WTC11 (cell line): ENCODE data around the gene CTNNA2. TPM values are rescaled to one million over a fixed set of nuclear protein-coding genes. Genes with fewer than 3 reads are reported as not detected.
A peak's percentile ranks its signal among the peaks of the same experiment; 100 is the strongest.

Source experiments
- ATAC-seq: fragments of 200-7000 bp; cut with Tn5 transposase; 2 replicates; pipeline ENCODE4 v1.10.0; 2021; ENCODE audit warnings: mild to moderate bottlenecking, moderate library complexity
- CTCF ChIA-PET: fragments of 300-600 bp; sonication (Branson Sonifier 250); formaldehyde crosslinking; loops from one replicate; lab custom pipeline; 2021; ENCODE audit warnings: antibody characterized with exemption; lab: Charles Lee
- POLR2A ChIA-PET: fragments of 350-600 bp; sonication (Branson Sonifier 250); formaldehyde crosslinking; loops from one replicate; lab custom pipeline; 2021; ENCODE audit warnings: antibody characterized with exemption; lab: Charles Lee
- DNase-seq: peaks from one replicate; pipeline ENCODE4 v3.0.0; 2021; ENCODE audit warnings: low spot score
- H3K27ac Mint-ChIP-seq: 2 replicates; pipeline ENCODE4 v1.8.0; 2021; ENCODE audit warnings: mixed read lengths
- H3K27me3 Mint-ChIP-seq: 2 replicates; pipeline ENCODE4 v1.8.0; 2021; ENCODE audit warnings: low read depth, mild to moderate bottlenecking, moderate library complexity, mixed read lengths
- H3K36me3 Mint-ChIP-seq: 2 replicates; pipeline ENCODE4 v1.8.0; 2021; ENCODE audit warnings: mixed read lengths
- H3K4me1 Mint-ChIP-seq: 2 replicates; pipeline ENCODE4 v1.8.0; 2022; ENCODE audit warnings: mixed read lengths
- H3K4me3 Mint-ChIP-seq: 2 replicates; pipeline ENCODE4 v1.8.0; 2021; ENCODE audit warnings: mild to moderate bottlenecking, moderate library complexity, mixed read lengths
- H3K9me3 Mint-ChIP-seq: 2 replicates; pipeline ENCODE4 v1.8.0; 2021; ENCODE audit warnings: mixed read lengths
- AR ChIP-seq: fragments of 250-450 bp; sonication (Bioruptor Pico); IDR thresholded peaks from 2 replicates; pipeline ENCODE4 v1.9.0; 2021; ENCODE audit warnings: mild to moderate bottlenecking
- ATF1 ChIP-seq: sonication (generic); formaldehyde crosslinking; IDR thresholded peaks from 2 replicates; pipeline ENCODE4 v1.8.1; 2023; ENCODE audit warnings: mild to moderate bottlenecking, moderate library complexity, missing genetic modification reagents
- CREB1 ChIP-seq: sonication (generic); formaldehyde crosslinking; IDR thresholded peaks from 2 replicates; pipeline ENCODE4 v1.8.0; 2023; ENCODE audit warnings: mild to moderate bottlenecking, missing genetic modification reagents
- CTCF ChIP-seq: fragments of 200-600 bp; IDR thresholded peaks from 2 replicates; pipeline ENCODE4 v1.8.0; 2022; ENCODE audit warnings: antibody characterized with exemption
- E2F5 ChIP-seq: sonication (generic); formaldehyde crosslinking; IDR thresholded peaks from 2 replicates; pipeline ENCODE4 v1.8.1; 2022; ENCODE audit warnings: mild to moderate bottlenecking, moderate library complexity, missing genetic modification reagents
- EMX1 ChIP-seq: fragments of 250-450 bp; sonication (Bioruptor Pico); IDR thresholded peaks from 2 replicates; pipeline ENCODE4 v1.8.0; 2021; ENCODE audit warnings: mild to moderate bottlenecking
- JAZF1 ChIP-seq: fragments of 250-450 bp; sonication (Bioruptor Pico); IDR thresholded peaks from 2 replicates; pipeline ENCODE4 v1.9.0; 2021; ENCODE audit warnings: moderate library complexity, mild to moderate bottlenecking, inconsistent platforms
- MXD4 ChIP-seq: fragments of 250-450 bp; sonication (Bioruptor Pico); IDR thresholded peaks from 2 replicates; pipeline ENCODE4 v1.8.0; 2021; ENCODE audit warnings: mild to moderate bottlenecking, moderate library complexity, borderline replicate concordance
- TCF7 ChIP-seq: sonication (generic); formaldehyde crosslinking; IDR thresholded peaks from 2 replicates; pipeline ENCODE4 v1.8.0; 2022; ENCODE audit warnings: mild to moderate bottlenecking, low read depth, missing genetic modification reagents, moderate library complexity
- TP53 ChIP-seq: sonication (generic); formaldehyde crosslinking; IDR thresholded peaks from 2 replicates; pipeline ENCODE4 v1.8.1; 2023; ENCODE audit warnings: mild to moderate bottlenecking, missing genetic modification reagents
- ZNF317 ChIP-seq: sonication (generic); formaldehyde crosslinking; IDR thresholded peaks from 2 replicates; pipeline ENCODE4 v1.8.1; 2023; ENCODE audit warnings: low read depth, mild to moderate bottlenecking, moderate library complexity, missing genetic modification reagents, borderline replicate concordance
- ZNF423 ChIP-seq: fragments of 250-450 bp; sonication (Bioruptor Pico); IDR thresholded peaks from 2 replicates; pipeline ENCODE4 v2.1.2; 2022; ENCODE audit warnings: mild to moderate bottlenecking, moderate library complexity
- total RNA-seq: library from RNA; stranded (reverse); gene quantifications from 3 replicates; pipeline ENCODE4 v1.2.3, GENCODE V29; 2021
- TF ChIP-seq, protein P1 (sequence below): sonication (generic); formaldehyde crosslinking; IDR thresholded peaks from 2 replicates; pipeline ENCODE4 v1.8.0; 2023; ENCODE audit warnings: missing genetic modification reagents
- TF ChIP-seq, protein P2 (sequence below): sonication (generic); formaldehyde crosslinking; IDR thresholded peaks from 2 replicates; pipeline ENCODE4 v1.8.1; 2022; ENCODE audit warnings: missing genetic modification reagents, borderline replicate concordance
- TF ChIP-seq, protein P3 (sequence below): sonication (generic); formaldehyde crosslinking; IDR thresholded peaks from 2 replicates; pipeline ENCODE4 v1.8.1; 2022; ENCODE audit warnings: low read depth, missing genetic modification reagents, borderline replicate concordance

Gene CTNNA2
- total RNA-seq, 1 experiment from 2014 or later = 3.8 TPM

- H3K27me3 Mint-ChIP-seq = no peaks in the 10 kb centered on the region
- ATAC-seq = peak; percentile 71
- H3K4me3 Mint-ChIP-seq = no peak overlapping the region
- TF ChIP-seq TCF7 = no peak
- TF ChIP-seq, protein P1, sequence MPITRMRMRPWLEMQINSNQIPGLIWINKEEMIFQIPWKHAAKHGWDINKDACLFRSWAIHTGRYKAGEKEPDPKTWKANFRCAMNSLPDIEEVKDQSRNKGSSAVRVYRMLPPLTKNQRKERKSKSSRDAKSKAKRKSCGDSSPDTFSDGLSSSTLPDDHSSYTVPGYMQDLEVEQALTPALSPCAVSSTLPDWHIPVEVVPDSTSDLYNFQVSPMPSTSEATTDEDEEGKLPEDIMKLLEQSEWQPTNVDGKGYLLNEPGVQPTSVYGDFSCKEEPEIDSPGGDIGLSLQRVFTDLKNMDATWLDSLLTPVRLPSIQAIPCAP (CRISPR knock-in tag) = no peak
- no peak for TF ChIP-seq EMX1
- no peak for TF ChIP-seq ZNF317 (CRISPR knock-in tag)
- no peak for TF ChIP-seq JAZF1
- TF ChIP-seq CREB1 = no peak
- TF ChIP-seq, protein P2, sequence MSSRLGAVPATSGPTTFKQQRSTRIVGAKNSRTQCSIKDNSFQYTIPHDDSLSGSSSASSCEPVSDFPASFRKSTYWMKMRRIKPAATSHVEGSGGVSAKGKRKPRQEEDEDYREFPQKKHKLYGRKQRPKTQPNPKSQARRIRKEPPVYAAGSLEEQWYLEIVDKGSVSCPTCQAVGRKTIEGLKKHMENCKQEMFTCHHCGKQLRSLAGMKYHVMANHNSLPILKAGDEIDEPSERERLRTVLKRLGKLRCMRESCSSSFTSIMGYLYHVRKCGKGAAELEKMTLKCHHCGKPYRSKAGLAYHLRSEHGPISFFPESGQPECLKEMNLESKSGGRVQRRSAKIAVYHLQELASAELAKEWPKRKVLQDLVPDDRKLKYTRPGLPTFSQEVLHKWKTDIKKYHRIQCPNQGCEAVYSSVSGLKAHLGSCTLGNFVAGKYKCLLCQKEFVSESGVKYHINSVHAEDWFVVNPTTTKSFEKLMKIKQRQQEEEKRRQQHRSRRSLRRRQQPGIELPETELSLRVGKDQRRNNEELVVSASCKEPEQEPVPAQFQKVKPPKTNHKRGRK = no peak
- TF ChIP-seq ATF1 = no peak
- TF ChIP-seq, all 79 proteins: peak for 0
- H3K27ac Mint-ChIP-seq = no peak overlapping the region
- H3K4me1 Mint-ChIP-seq = peaks cover 14% of the 10 kb centered on the region
- H3K9me3 Mint-ChIP-seq = no peaks in the 10 kb centered on the region
- ChIA-PET POLR2A (no interaction called here), CTCF (no interaction called here)
- no peaks in the 10 kb centered on the region for H3K36me3 Mint-ChIP-seq
- no peak for DNase-seq
Observed at GRCh38 chr2:79611448-79612016, 98.7 kb downstream of the CTNNA2 start.

DNA sequence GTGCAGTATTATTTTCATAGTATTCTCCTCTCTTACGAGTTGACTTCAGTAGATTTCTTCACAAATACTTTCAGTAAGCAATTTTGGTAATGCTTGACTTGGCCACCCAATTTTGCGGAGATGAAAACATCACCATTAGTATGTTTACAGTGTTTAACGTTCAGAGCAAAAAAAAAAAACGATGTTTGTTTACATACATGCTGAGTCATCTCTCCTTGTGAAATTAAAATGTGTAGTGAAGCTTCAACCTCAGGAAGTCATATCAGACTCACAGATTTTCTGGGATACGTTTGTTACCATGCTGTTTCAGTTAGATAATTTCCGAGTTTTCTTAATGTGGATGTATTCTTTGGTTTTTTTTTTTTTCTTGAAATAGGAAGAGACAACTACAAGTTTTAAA lies 100.1 kb downstream of the CTNNA2 start:
- H3K36me3 Mint-ChIP-seq = no peaks in the 10 kb centered on the region; the same call in 1 of the 2 replicates
- peaks cover 14% of the 10 kb centered on the region for H3K4me1 Mint-ChIP-seq
- no peak overlapping the region for H3K27ac Mint-ChIP-seq
- no peaks in the 10 kb centered on the region for H3K9me3 Mint-ChIP-seq
- DNase-seq = no peak
- H3K27me3 Mint-ChIP-seq = no peaks in the 10 kb centered on the region
- ChIA-PET CTCF (no interaction called here), POLR2A (no interaction called here)
- ATAC-seq = no peak
- TF ChIP-seq, protein P3, sequence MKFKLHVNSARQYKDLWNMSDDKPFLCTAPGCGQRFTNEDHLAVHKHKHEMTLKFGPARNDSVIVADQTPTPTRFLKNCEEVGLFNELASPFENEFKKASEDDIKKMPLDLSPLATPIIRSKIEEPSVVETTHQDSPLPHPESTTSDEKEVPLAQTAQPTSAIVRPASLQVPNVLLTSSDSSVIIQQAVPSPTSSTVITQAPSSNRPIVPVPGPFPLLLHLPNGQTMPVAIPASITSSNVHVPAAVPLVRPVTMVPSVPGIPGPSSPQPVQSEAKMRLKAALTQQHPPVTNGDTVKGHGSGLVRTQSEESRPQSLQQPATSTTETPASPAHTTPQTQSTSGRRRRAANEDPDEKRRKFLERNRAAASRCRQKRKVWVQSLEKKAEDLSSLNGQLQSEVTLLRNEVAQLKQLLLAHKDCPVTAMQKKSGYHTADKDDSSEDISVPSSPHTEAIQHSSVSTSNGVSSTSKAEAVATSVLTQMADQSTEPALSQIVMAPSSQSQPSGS (CRISPR knock-in tag) = no peak
- TF ChIP-seq ZNF423 (CRISPR knock-in tag) (no peak), AR (CRISPR knock-in tag) (no peak), E2F5 (CRISPR knock-in tag) (no peak), CTCF (no peak), TP53 (CRISPR knock-in tag) (no peak), MXD4 (CRISPR knock-in tag) (no peak)
- no peak overlapping the region for H3K4me3 Mint-ChIP-seq
